Mucosa of stomach (tissue), 1 donor: ENCODE results near the gene KCNH8.

Source experiments
- H3K27me3 ChIP-seq: one replicate; pipeline ENCODE4 v1.7.0; 2013; ENCODE audit warnings: mild to moderate bottlenecking, low read length; ENCODE audit not compliant: control insufficient read depth, insufficient read depth
- H3K36me3 ChIP-seq: one replicate; pipeline ENCODE4 v1.7.0; 2013; ENCODE audit warnings: low read length; ENCODE audit not compliant: control insufficient read depth, insufficient read depth
- H3K4me1 ChIP-seq: one replicate; pipeline ENCODE4 v1.7.0; 2013; ENCODE audit warnings: mild to moderate bottlenecking, low read length; ENCODE audit not compliant: control insufficient read depth, insufficient read depth
- H3K4me3 ChIP-seq: one replicate; pipeline ENCODE4 v1.7.0; 2013; ENCODE audit warnings: low read length
- H3K9ac ChIP-seq: one replicate; pipeline ENCODE4 v1.7.0; 2013; ENCODE audit warnings: mild to moderate bottlenecking, low read length, moderate library complexity
- H3K9me3 ChIP-seq: one replicate; pipeline ENCODE4 v1.7.0; 2013; ENCODE audit warnings: mild to moderate bottlenecking, low read length, moderate library complexity; ENCODE audit not compliant: control insufficient read depth
- donor health status: Pancreatic carcinoma.

KCNH8 gene

DNA sequence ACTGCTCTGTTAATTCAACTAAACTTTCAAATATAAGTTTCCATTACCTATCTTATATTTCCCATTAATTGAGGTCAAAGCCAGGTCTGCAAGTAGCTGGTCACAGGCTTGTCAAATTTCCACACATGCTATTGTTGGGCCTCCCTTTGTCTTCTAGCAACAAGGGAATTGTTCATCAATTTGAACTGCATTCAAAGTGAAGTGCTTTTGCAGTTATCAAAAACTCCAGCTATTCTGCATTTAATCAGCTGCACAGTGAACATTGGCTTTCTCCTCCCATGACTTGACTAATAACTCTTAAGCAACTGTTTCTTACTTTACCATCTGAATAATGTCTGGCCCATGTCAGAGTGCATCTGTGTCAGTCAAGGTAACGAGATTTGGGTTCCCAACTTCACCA, 198.4 kb downstream of the KCNH8 start:
- Histone ChIP-seq H3K4me3 (no peak overlapping the region), H3K9me3 (no peaks in the 10 kb centered on the region), H3K27me3 (no peaks in the 10 kb centered on the region), H3K36me3 (no peaks in the 10 kb centered on the region), H3K9ac (no peak overlapping the region), H3K4me1 (peaks cover 3% of the 10 kb centered on the region)

DNA sequence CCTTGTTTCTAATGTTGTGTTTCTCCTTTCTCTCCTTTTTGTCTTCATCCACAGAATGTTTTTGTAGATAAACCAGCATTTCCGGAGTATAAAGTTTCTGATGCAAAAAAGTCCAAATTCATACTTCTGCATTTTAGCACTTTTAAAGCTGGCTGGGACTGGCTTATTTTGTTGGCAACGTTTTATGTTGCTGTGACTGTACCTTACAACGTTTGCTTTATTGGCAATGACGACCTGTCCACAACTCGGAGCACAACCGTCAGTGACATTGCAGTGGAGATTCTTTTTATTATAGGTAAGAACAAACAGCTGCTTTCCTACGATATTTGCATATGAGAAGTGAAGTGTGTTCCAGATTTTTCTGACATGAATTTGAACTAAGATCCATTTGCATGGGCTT, 199.4 kb downstream of the KCNH8 start:
- H3K9ac ChIP-seq: no peak overlapping the region
- H3K36me3 ChIP-seq: no peaks in the 10 kb centered on the region
- no peaks in the 10 kb centered on the region for H3K27me3 ChIP-seq
- H3K9me3 ChIP-seq: no peaks in the 10 kb centered on the region
- no peak overlapping the region for H3K4me3 ChIP-seq
- H3K4me1 ChIP-seq: peaks cover 3% of the 10 kb centered on the region

- H3K36me3 ChIP-seq: no peaks in the 10 kb centered on the region
- H3K4me1 ChIP-seq: peaks cover 3% of the 10 kb centered on the region
- H3K4me3 ChIP-seq: no peak overlapping the region
- no peaks in the 10 kb centered on the region for H3K9me3 ChIP-seq
- no peak overlapping the region for H3K9ac ChIP-seq
- H3K27me3 ChIP-seq: no peaks in the 10 kb centered on the region
Measured at GRCh38 chr3:19348500-19348899, 200.2 kb downstream of the KCNH8 start.

DNA sequence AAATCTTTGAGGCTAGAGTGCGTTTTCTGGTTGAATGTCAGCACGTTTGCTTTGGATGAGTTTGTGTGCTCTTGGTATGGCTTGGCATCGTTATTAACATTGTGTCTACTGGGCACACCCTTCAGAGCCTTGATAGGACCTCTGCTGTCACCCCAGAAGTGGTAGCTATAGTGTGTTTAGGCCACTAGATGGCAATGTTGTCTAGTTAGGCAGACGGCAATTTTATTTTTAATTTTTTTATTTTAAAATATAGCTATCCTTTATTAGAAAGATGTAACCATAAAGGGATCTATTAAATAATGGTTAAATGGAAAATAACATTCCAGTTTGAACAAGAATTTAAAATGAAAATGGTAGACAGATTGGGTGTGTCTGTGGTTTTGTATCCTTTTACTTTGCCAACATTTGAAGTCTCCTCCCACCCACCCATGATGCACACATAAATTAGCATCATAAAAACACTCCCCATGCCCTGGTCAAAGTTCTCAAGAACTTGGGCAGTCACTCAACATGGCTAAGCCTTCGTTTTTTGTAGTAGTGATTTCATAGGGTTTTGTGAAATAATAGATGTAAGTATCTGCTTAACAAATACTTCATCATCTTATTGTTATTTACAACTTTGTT, 200.7 kb downstream of the KCNH8 start:
- no peaks in the 10 kb centered on the region for H3K9me3 ChIP-seq
- H3K4me3 ChIP-seq: no peak overlapping the region
- H3K36me3 ChIP-seq: no peaks in the 10 kb centered on the region
- no peaks in the 10 kb centered on the region for H3K27me3 ChIP-seq
- H3K4me1 ChIP-seq: peaks cover 3% of the 10 kb centered on the region
- H3K9ac ChIP-seq: no peak overlapping the region

GRCh38 chr3:19357947-19358346, 209.6 kb downstream of the KCNH8 start:
- Histone ChIP-seq H3K4me1 (no peaks in the 10 kb centered on the region), H3K4me3 (no peak overlapping the region), H3K27me3 (no peaks in the 10 kb centered on the region), H3K36me3 (no peaks in the 10 kb centered on the region), H3K9me3 (no peaks in the 10 kb centered on the region), H3K9ac (no peak overlapping the region)

DNA sequence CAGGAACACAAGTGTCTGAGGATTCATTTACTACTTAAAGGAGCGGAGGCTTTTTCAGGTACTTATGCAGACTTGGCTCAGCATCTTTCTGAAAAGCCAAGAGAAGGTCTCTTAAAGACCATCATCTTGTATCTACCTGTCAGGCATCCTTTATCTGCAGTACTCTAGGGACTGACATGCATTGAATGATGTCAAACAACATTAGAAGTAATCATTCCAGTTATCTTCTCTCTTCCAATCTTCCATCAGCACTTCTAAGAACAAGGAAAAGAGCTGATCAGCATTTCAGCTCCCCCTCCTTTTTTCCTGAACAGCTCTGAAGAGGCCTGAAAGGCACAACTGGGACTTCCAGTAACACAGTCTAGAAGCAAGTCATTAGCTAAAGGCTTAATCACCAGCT, 214.8 kb downstream of the KCNH8 start:
- H3K27me3 ChIP-seq: no peaks in the 10 kb centered on the region
- H3K9ac ChIP-seq: no peak overlapping the region
- H3K36me3 ChIP-seq: no peaks in the 10 kb centered on the region
- H3K9me3 ChIP-seq: no peaks in the 10 kb centered on the region
- H3K4me1 ChIP-seq: peaks cover 10% of the 10 kb centered on the region
- H3K4me3 ChIP-seq: no peak overlapping the region

- H3K36me3 ChIP-seq: no peaks in the 10 kb centered on the region
- no peak overlapping the region for H3K4me3 ChIP-seq
- peaks cover 10% of the 10 kb centered on the region for H3K4me1 ChIP-seq
- H3K9ac ChIP-seq: no peak overlapping the region
- H3K27me3 ChIP-seq: no peaks in the 10 kb centered on the region
- H3K9me3 ChIP-seq: no peaks in the 10 kb centered on the region
Measured at GRCh38 chr3:19364148-19364547, 215.8 kb downstream of the KCNH8 start.

DNA sequence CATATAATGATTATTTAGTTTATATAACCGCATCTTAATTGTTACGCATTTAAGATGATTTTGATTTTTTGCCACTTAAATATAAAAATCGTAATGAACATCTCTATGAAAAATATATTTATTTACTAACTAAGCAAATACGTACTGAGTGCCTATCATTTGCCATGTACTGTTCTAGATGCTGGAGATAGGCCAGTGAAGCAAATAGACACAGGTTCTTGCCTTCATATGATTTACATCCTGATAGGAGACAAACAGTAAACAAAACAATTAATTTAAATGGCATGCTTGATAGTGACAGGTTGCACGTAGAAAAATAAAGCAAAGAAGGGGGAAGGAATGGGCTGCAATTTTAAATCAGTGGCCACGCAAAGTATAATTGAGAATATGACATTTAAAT, 217.2 kb downstream of the KCNH8 start:
- Histone ChIP-seq H3K4me1 (peaks cover 10% of the 10 kb centered on the region), H3K9me3 (no peaks in the 10 kb centered on the region), H3K9ac (no peak overlapping the region), H3K4me3 (no peak overlapping the region), H3K27me3 (no peaks in the 10 kb centered on the region), H3K36me3 (no peaks in the 10 kb centered on the region)

GRCh38 chr3:19384868-19385267, 236.6 kb downstream of the KCNH8 start:
- Histone ChIP-seq H3K9me3 (no peaks in the 10 kb centered on the region), H3K27me3 (no peaks in the 10 kb centered on the region), H3K9ac (no peak overlapping the region), H3K4me1 (no peaks in the 10 kb centered on the region), H3K36me3 (no peaks in the 10 kb centered on the region), H3K4me3 (no peak overlapping the region)

- no peaks in the 10 kb centered on the region for H3K27me3 ChIP-seq
- no peak overlapping the region for H3K9ac ChIP-seq
- no peaks in the 10 kb centered on the region for H3K9me3 ChIP-seq
- H3K4me3 ChIP-seq: no peak overlapping the region
- no peaks in the 10 kb centered on the region for H3K4me1 ChIP-seq
- no peaks in the 10 kb centered on the region for H3K36me3 ChIP-seq
Measured at GRCh38 chr3:19392150-19392549, 243.8 kb downstream of the KCNH8 start.

DNA sequence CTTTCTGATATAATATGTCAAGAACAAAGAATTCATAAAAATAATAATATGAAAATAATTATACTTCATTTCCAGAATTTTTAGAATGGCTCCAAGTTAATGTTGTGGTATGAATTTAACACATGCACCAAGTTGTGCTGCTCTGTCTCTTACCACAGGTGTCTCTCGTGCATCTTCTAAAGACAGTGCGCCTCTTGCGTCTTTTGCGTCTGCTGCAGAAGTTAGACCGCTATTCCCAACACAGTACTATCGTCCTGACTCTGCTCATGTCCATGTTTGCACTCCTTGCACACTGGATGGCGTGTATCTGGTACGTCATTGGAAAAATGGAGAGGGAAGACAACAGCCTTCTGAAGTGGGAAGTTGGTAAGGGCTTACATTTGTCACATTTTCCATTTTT, 246.6 kb downstream of the KCNH8 start:
- no peaks in the 10 kb centered on the region for H3K27me3 ChIP-seq
- H3K4me1 ChIP-seq: no peaks in the 10 kb centered on the region
- H3K9ac ChIP-seq: no peak overlapping the region
- H3K4me3 ChIP-seq: no peak overlapping the region
- no peaks in the 10 kb centered on the region for H3K9me3 ChIP-seq
- no peaks in the 10 kb centered on the region for H3K36me3 ChIP-seq

DNA sequence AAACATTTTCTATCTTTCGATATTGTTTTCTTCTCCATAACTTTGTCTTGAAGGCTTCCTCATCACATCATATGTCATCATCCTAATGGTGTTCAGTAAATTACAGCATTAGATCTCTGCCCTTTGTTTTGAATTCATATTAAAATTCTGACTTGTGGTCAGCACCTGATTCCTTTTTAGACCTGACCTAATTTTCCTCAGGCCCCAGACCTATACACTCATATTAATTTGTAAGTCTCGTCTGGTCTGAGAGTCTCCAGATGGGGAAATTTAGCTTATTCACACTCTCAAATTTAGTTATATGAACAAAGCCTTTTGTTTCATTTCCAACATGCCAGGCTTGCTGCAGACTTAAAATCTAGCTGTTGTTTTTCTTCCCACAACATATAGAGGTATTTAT, 248.4 kb downstream of the KCNH8 start:
- H3K36me3 ChIP-seq: no peaks in the 10 kb centered on the region
- no peak overlapping the region for H3K4me3 ChIP-seq
- H3K9me3 ChIP-seq: no peaks in the 10 kb centered on the region
- H3K9ac ChIP-seq: no peak overlapping the region
- no peaks in the 10 kb centered on the region for H3K27me3 ChIP-seq
- H3K4me1 ChIP-seq: no peaks in the 10 kb centered on the region

GRCh38 chr3:19399356-19399755, 251.0 kb downstream of the KCNH8 start:
- H3K36me3 ChIP-seq: no peaks in the 10 kb centered on the region
- H3K9me3 ChIP-seq: no peaks in the 10 kb centered on the region
- H3K4me3 ChIP-seq: no peak overlapping the region
- no peaks in the 10 kb centered on the region for H3K4me1 ChIP-seq
- no peaks in the 10 kb centered on the region for H3K27me3 ChIP-seq
- no peak overlapping the region for H3K9ac ChIP-seq
